ENCODE data around the gene OR56A4.
"Not testable (repeated sequence)": the region's sequence is repeated elsewhere in the genome, so short reads cannot be mapped to it uniquely, and the experiment has no call there.

The OR56A4 gene

GRCh38 chr11:5966958-5967357 lies 39.8 kb downstream of the OR56A4 start:
- TF ChIP-seq CTCF (IDR thresholded peaks at IDR 0.05; ENCODE audit: extremely low read depth, missing control alignments), result no peak
- no peak for DNase-seq (ENCODE audit: low spot score)

GRCh38 chr11:5960704-5961320 lies 45.9 kb downstream of the OR56A4 start:
- DNase-seq (ENCODE audit: low spot score), result not testable (repeated sequence)

- TF ChIP-seq CTCF (IDR thresholded peaks at IDR 0.05; ENCODE audit: extremely low read depth, missing control alignments), result no peak
- DNase-seq (ENCODE audit: low spot score), result no peak
Measured at GRCh38 chr11:5955586-5955985, 51.2 kb downstream of the OR56A4 start.

All from GM20000 (cell line).